GM21367 (cell line): ENCODE measurements around the gene RHOJ.
"Not testable (repeated sequence)": the region's sequence is repeated elsewhere in the genome, so short reads cannot be mapped to it uniquely, and the experiment has no call there.

Experiments
- ATAC-seq: cut with Tn5 transposase; IDR thresholded peaks from one replicate; pipeline ENCODE4 v1.9.1; 2021; ENCODE audit not compliant: unreplicated experiment

The RHOJ gene

DNA sequence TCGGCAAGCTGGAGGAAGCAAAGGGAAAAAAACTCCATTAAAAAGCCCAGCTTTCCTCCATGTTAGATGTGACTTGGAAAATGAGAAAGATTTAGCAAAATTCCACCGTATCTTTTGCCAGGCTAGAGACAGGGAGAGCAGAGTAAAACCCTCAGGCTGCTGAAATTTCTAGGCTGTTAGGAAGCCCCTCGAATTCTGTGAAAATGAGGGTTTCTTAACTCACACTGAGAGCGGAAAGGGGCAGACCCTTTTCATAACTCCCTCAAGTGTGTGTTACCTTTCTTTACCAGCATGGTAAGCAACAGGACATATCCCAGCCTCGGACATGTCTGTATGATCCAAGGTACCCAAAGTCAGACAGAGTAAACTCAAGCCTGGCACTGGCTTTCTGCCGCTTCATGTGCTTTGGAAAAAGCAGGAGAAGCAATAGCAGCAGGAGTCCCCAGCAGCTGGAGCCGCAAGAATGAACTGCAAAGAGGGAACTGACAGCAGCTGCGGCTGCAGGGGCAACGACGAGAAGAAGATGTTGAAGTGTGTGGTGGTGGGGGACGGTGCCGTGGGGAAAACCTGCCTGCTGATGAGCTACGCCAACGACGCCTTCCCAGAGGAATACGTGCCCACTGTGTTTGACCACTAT lies at the start of gene RHOJ:
Gene RHOJ (plus strand): TSS at position 37 of the 637 bp plus-strand sequence. CDS start 427 bp downstream, at position 464.
- no peak for ATAC-seq

- no peak for ATAC-seq
Measured at GRCh38 chr14:63155511-63156185, 48.6 kb upstream of the RHOJ start.

GRCh38 chr14:63157195-63157594 lies 47.0 kb upstream of the RHOJ start:
- no peak for ATAC-seq

DNA sequence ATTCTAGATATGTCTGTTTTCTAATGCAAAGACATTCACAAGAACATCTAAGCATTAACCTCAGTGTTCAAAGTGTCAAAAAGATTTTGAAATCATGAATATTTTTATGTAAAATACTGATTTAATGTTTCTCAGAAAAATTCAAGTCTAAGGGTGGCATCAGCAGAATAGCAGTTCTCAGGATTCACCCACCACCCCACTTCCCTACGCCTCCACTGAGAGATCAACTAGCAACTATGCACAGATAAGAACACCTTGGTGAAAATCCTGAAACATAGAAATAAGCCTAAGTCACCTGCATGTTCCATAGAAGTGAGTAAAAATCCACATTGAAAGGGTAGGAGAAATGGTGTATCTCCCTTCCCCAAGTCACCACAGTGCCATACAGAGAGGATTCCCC lies 40.9 kb upstream of the RHOJ start:
- ATAC-seq: no peak

- ATAC-seq: no peak
Measured at GRCh38 chr14:63164108-63164683, 40.0 kb upstream of the RHOJ start.

DNA sequence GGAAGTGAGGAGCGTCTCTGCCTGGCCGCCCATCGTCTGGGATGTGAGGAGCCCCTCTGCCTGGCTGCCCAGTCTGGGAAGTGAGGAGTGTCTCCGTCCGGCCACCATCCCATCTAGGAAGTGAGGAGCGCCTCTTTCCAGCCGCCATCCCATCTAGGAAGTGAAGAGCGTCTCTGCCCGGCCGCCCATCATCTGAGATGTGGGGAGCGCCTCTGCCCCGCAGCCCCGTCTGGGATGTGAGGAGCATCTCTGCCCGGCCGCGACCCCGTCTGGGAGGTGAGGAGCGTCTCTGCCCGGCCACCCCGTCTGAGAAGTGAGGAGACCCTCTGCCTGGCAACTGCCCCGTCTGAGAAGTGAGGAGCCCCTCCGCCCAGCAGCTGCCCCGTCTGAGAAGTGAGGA lies 39.0 kb upstream of the RHOJ start:
- not testable (repeated sequence) for ATAC-seq

DNA sequence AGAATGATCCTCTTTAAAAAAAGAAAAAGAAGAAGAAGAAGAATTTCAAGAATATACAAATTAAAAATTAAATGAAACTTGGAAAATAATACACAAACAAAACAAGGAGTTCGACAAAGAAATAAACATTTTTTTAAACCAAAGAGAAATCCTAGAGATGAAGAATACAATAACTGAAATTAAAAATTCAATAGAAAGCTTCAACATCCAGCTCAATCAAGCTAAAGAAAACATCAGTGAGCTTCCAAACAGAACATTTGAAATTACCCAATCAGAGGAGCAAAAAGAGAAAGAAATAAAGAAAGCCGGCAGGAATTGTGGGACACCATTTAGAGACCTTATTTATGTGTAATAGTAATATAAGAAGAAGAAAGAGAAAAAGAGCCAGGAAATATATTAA lies 37.2 kb upstream of the RHOJ start:
- ATAC-seq: no peak

DNA sequence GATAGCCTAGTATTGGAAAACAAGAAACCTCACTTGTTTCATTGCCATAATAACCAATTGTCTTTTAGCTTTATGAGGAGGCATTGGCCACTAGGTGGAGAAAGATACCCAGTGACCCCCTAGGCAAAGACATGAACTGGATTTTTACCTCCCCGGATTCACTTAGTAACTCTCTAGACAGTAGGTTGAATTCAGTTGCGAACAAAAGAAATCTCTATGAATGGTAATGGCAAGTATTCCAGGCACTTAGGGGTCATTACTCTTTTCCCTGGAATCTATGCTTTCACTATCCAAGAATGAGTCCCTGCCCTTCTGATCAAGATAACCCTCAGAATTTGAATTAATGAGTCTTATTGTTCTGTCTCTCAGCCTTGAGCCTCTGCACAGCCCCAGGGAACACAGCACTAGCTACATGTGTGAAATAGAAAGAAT lies 29.5 kb upstream of the RHOJ start:
- no peak for ATAC-seq

DNA sequence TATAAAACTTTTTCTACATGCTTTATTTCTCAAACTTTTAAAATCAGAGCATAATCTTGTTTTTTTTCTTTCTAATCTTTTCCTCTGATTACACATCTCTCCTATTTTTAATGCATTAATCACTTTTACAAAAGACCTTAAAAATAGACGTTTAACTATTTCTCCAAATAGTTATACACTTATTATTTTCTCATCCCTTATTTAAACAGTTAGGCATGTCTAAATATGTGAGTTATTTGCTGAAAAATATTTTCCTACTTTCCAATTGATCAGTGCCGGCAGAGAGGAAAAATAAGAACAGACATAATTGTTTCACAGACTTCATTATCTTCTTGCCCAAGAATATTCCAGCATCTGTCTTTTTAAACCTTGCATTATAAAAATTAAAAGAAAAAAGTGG lies 28.7 kb upstream of the RHOJ start:
- ATAC-seq: no peak

- ATAC-seq: no peak
Measured at GRCh38 chr14:63178912-63179311, 25.3 kb upstream of the RHOJ start.

GRCh38 chr14:63179383-63179782 lies 24.9 kb upstream of the RHOJ start:
- ATAC-seq: no peak

- ATAC-seq: no peak
Measured at GRCh38 chr14:63180011-63180410, 24.2 kb upstream of the RHOJ start.

GRCh38 chr14:63182968-63183367 lies 21.3 kb upstream of the RHOJ start:
- ATAC-seq: no peak

DNA sequence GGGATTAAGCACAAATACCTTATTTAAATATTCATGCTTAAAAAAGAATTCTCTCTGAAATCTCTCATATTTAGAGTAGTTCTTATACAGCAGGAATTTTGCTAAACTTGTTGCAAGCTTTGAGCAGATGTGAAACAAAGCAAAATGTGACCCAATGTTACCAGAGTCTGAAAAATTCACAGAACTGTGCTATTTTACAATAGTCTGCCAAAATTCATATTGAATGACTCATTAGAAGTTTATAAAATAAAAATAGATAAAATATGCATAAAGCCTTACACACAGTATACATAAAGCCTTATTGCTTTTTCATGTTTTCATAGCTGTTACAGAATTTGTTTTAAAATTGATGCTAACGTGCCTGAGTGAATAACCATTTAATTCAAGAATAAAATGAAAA lies 17.8 kb upstream of the RHOJ start:
- no peak for ATAC-seq

GRCh38 chr14:63191211-63191610 lies 13.0 kb upstream of the RHOJ start:
- ATAC-seq: no peak

GRCh38 chr14:63192085-63192484 lies 12.2 kb upstream of the RHOJ start:
- no peak for ATAC-seq

- no peak for ATAC-seq
Measured at GRCh38 chr14:63193236-63193635, 11.0 kb upstream of the RHOJ start.

- ATAC-seq: no peak
Measured at GRCh38 chr14:63200035-63200740, 4.1 kb upstream of the RHOJ start.

DNA sequence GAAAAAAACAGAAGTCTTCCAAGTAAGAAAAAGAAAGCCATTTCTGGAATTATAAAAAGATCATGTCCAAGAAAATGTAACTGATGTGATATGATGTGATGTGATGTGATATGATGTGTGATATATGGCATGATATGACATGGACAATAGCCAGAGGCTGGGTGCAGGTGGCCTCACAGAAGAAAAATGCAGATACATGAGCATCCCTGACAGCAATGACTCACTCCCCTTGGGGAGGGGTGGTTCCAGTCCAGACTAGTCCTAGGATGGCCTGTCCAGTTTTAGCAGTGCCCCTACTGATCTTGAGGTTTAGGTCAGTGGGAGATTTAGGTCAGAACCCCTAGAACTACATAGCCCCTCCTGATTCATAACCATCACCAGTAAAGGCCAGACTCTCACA lies 3.5 kb upstream of the RHOJ start:
- ATAC-seq: no peak

- ATAC-seq: no peak
Measured at GRCh38 chr14:63203015-63203414, 1.2 kb upstream of the RHOJ start.

DNA sequence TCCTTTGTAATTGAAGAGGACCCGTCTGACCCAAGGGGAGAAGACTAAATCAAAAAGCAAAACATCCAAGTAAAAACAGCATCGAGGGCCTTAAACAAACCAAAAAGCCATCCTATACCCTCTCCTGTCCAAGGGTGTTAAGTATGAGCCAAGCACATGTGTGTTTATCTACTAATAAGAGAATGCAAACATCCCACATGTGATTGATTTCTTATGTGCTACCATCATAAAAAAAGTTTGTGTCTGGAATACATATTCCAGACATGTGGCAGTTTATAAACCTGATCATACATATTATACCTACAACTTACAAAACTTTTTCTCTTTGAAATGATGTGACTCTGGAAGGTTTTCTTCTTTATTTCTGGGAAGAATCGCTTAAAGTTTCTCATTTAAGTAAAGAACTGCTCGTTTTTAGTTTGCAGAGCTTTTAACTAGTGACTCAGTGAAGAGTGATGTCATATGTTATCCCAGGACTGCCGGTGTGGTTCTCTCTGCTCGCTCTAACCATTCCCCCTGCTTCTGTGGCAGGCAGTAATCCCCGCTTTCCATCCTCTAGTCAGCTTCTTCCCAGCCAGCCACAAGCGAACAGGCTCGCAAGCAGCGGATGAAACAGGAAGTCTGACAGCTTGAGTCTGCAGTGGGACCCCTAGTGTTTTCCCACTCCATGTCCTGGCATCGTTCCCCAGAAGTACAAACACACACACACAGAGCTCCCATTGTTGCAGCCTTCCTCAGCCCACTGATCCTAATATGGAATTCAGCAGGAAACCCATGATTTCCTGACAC lies 431 bp upstream of the RHOJ start:
- no peak for ATAC-seq
